SJCRH30 (cell line): ENCODE results near the gene STX18. TPM values are rescaled to one million over a fixed set of nuclear protein-coding genes. Genes with fewer than 3 reads are reported as not detected.

Experiments used
- DNase-seq, 2 experiments: peaks; one replicate each; pipeline ENCODE4 v3.0.0-alpha.2; 2015 to 2020
- H3K27ac ChIP-seq: fragments of 250-450 bp; sonication (Bioruptor Pico); 2 replicates; pipeline ENCODE4 v1.5.1; 2020; ENCODE audit warnings: mild to moderate bottlenecking, moderate library complexity
- H3K27me3 ChIP-seq: fragments of 250-450 bp; sonication (Bioruptor Pico); 2 replicates; pipeline ENCODE4 v1.5.1; 2020; ENCODE audit warnings: mild to moderate bottlenecking, moderate library complexity
- H3K36me3 ChIP-seq: fragments of 250-450 bp; sonication (Bioruptor Pico); 2 replicates; pipeline ENCODE4 v1.5.1; 2020; ENCODE audit warnings: mild to moderate bottlenecking, moderate library complexity
- H3K4me1 ChIP-seq: fragments of 250-450 bp; sonication (Bioruptor Pico); 2 replicates; pipeline ENCODE4 v1.5.1; 2020; ENCODE audit warnings: mild to moderate bottlenecking, moderate library complexity
- H3K4me3 ChIP-seq: fragments of 250-450 bp; sonication (Bioruptor Pico); 2 replicates; pipeline ENCODE4 v1.5.1; 2020; ENCODE audit warnings: mild to moderate bottlenecking, moderate library complexity
- H3K9me3 ChIP-seq: fragments of 250-450 bp; sonication (Bioruptor Pico); replicated peaks from 2 replicates; pipeline ENCODE4 v1.5.1; 2020; ENCODE audit warnings: mild to moderate bottlenecking, moderate library complexity
- total RNA-seq: library from RNA; depleted of rRNA; stranded (reverse); fragments of >200 nt; shearing (Covaris generic); gene quantifications from 2 replicates; pipeline ENCODE4 v1.2.3, GENCODE V29; 2014

STX18 gene
- total RNA-seq, 1 experiment from 2014 or later, result 29.3 TPM

DNA sequence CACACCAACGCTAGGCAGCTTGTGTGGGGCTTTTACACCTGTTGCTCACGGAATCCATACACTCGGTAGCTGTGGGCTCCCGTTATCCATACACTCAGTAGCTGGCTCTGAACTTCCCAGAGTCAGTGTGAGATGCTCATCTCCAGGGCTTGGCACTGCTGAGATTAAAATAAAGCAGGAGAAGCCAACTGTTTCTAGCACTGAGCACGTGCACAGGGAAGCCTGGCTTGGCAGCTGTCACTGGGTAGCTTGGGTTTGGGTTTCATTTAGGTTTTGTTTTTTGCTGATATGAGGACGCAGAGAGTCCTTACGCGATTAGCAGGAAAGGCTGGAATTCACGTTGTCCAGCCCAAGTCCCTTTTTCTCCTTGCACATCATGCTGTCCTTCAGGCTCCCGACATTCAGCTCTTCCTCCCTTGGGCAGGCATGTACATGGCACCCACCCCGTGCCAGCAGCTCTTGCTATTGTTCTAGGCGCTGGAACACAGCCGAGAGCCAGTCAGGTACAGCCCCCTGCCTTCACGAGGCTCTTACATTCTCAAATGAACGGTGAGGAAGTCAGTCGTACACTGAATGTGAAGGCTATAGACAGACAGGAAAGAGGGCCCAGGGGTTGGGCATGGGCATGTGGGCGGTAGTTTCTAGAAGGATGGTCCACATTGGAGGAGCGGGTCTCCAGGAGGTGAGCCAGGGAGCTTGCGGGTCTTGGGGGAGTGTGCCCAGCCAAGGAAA is 129.0 kb downstream of the STX18 start:
- Histone ChIP-seq H3K36me3 (no peaks in the 10 kb centered on the region), H3K27ac (no peak overlapping the region), H3K4me3 (no peak overlapping the region), H3K4me1 (no peaks in the 10 kb centered on the region), H3K27me3 (no peaks in the 10 kb centered on the region), H3K9me3 (no peaks in the 10 kb centered on the region)
- DNase-seq, result peak in 1 of 2 experiments; percentile 25

DNA sequence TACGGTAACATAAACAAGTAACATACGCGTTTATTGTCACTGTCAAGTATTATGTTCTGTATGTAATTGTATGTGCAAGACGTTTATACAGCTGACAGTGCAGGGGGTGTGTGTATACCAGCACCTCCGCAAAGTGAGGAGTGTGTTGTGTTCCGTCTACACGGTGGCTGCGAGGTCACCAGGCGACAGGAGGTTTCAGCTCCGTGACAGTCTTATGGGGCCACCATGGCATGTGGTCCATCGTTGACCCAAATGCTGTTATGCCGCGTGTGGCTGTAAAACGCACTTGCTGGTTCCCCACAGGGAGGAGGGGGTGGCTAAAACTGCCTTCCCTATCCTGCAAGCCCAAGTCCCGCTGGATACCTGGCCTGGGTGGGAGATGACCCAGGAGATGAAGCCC is 129.9 kb downstream of the STX18 start:
- no peaks in the 10 kb centered on the region for H3K9me3 ChIP-seq
- no peaks in the 10 kb centered on the region for H3K27me3 ChIP-seq
- no peak overlapping the region for H3K4me3 ChIP-seq
- H3K4me1 ChIP-seq, result no peaks in the 10 kb centered on the region
- H3K36me3 ChIP-seq, result no peaks in the 10 kb centered on the region
- no peak overlapping the region for H3K27ac ChIP-seq
- DNase-seq, result no peak

DNA sequence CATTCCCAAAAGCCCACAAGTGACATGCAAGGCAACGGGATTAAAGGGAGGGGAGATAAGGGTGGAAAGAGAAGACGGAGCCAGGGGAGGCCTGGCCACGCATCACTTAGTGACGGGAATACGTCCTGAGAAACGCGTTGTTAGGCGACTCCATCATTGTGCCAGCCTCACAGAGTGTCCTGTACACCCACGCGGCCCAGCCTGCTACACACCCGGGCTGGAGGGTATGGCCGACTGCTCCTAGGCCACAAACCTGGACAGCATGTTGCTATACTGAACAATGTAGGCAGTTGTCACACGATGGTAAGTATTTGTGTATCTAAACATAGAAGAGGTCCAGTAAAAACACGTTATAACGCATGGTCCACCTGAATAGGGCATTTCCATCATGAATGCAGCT is 131.6 kb downstream of the STX18 start:
- Histone ChIP-seq H3K9me3 (no peaks in the 10 kb centered on the region), H3K27me3 (no peaks in the 10 kb centered on the region), H3K36me3 (no peaks in the 10 kb centered on the region), H3K4me1 (no peaks in the 10 kb centered on the region), H3K27ac (no peak overlapping the region), H3K4me3 (no peak overlapping the region)
- DNase-seq, result no peak

DNA sequence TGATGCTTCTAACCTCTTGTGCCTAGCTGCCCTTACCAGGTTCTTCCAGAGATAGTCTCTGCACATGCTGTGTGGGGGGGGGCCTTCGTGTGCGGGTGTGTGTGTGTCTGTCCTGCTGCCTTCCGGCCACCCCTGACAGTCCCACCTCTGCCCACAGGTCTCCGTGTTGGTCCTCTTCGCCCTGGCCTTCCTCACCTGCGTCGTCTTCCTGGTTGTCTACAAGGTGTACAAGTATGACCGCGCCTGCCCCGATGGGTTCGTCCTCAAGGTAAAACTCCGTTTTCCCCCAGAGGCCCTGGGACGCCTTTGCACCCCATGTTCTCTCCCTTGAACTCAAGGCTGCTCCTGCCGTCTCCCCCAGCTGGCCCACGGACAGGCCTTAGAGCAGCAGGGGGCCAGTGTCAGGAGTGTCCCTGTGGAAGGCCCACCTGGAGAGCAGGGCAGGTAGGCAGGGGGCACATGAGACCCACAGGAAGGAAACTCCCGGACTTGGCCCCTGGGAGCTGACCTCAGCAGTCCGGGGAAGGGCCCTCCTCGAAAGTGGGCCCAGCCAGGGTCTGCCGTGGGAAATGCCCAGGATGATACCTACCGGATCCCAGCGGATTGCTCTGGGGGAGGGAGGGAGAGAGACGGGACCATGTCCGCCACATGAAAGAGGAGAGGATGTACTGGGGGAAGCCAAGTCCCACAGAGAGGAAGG is 132.3 kb downstream of the STX18 start:
- no peak for DNase-seq
- H3K27me3 ChIP-seq, result no peaks in the 10 kb centered on the region
- H3K36me3 ChIP-seq, result no peaks in the 10 kb centered on the region
- H3K27ac ChIP-seq, result no peak overlapping the region
- H3K4me1 ChIP-seq, result no peaks in the 10 kb centered on the region
- H3K9me3 ChIP-seq, result no peaks in the 10 kb centered on the region
- H3K4me3 ChIP-seq, result no peak overlapping the region

DNA sequence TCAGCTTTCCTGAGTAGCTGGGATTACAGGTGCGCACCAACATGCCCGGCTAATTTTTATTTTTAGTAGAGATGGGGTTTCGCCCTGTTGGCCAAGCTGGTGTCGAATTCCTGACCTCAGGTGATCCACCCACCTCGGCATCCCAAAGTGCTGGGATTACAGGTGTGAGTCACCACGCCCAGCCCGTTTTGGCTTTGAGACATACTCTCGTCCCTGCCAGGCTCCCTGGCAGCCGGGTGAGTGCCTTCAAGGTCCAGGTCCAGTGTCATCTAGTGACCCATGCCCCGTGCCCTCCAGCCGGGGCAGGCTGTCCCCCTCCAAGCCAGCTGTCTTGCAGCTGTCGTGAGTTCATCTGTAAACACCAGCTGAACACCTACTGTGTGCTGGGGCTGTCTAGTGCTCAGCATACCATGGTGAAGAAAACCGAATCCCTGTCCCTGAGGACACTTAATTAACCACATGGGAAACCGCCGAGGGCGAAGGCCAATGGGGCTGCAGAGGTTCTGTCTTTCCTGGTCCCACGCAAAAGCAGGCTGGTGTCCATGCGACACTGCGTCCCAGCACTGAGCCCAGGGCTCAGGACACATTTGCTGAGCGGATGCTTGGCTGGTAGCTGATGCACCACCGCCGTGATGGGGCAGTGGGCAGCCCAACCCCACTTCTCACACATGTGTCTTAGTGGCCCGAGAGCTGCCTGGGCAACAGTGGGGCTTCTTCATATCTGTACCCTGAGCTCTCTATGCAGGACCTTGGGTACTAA is 133.1 kb downstream of the STX18 start:
- no peaks in the 10 kb centered on the region for H3K9me3 ChIP-seq
- no peaks in the 10 kb centered on the region for H3K4me1 ChIP-seq
- no peak overlapping the region for H3K27ac ChIP-seq
- no peaks in the 10 kb centered on the region for H3K36me3 ChIP-seq
- DNase-seq, result no peak
- no peak overlapping the region for H3K4me3 ChIP-seq
- H3K27me3 ChIP-seq, result no peaks in the 10 kb centered on the region

DNA sequence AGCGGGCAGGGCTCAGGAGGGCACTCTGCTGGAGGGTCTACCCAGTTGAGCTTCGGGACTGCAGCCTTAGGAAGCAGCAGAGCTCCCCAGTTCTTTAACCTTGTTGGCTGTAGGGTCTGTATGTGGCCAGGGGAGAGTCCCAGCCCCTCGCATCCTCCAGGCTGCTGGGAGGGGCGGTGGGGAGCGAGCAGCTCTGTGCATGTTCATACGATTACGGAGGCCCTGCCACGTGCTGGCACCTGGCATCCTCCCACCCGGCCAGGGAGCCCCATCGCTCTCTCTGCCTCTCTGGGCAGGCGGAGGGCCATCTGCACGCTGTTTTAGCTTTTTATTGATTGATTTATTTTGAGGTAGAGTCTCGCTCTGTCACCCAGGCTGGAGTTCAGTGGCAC is 133.7 kb downstream of the STX18 start:
- Histone ChIP-seq H3K4me3 (no peak overlapping the region), H3K36me3 (no peaks in the 10 kb centered on the region), H3K27me3 (no peaks in the 10 kb centered on the region), H3K9me3 (no peaks in the 10 kb centered on the region), H3K4me1 (no peaks in the 10 kb centered on the region), H3K27ac (no peak overlapping the region)
- DNase-seq, result no peak

DNA sequence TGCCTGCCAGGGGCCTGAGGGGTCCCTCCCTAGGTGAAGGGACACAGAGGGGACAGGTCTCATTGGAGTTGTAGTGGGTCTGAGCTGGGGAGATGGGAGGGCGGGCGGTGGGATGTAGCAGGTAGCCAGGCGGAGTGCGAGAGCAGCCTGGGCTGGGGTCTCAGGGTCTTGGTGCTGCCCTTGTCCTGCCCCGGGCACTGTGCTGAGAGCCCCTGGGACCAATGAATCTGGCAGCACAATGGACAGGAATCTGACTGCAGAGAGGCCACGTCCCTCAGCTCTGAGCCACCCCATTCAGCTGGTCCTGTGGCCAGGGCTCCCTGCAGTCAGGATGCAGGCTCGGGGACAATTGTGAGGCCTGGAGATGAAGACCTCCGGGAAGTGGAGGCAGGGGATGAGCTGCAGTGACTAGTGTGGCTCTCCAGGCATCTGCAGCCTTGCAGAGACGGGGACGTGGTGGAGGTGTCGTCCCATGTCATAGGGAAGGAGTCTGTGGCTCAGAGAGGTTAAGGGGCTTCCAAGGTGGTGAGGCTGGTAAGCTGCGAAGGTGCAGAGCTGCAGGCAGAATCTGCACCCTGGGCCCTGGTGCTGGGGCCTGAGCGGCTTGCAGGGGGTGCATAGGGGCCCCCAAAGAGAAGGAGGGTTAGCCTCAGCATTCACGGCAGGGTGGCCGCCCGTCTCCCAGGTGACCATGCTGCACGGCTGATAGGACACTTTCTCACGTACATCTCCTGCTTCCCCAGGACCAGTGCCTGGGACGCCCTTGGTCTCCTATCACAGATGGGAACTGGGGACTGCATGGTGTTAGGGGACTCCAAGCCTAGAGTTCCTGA is 134.3 kb downstream of the STX18 start:
- H3K4me3 ChIP-seq, result no peak overlapping the region
- H3K27ac ChIP-seq, result no peak overlapping the region
- no peaks in the 10 kb centered on the region for H3K4me1 ChIP-seq
- no peaks in the 10 kb centered on the region for H3K9me3 ChIP-seq
- no peak for DNase-seq
- no peaks in the 10 kb centered on the region for H3K36me3 ChIP-seq
- no peaks in the 10 kb centered on the region for H3K27me3 ChIP-seq

DNA sequence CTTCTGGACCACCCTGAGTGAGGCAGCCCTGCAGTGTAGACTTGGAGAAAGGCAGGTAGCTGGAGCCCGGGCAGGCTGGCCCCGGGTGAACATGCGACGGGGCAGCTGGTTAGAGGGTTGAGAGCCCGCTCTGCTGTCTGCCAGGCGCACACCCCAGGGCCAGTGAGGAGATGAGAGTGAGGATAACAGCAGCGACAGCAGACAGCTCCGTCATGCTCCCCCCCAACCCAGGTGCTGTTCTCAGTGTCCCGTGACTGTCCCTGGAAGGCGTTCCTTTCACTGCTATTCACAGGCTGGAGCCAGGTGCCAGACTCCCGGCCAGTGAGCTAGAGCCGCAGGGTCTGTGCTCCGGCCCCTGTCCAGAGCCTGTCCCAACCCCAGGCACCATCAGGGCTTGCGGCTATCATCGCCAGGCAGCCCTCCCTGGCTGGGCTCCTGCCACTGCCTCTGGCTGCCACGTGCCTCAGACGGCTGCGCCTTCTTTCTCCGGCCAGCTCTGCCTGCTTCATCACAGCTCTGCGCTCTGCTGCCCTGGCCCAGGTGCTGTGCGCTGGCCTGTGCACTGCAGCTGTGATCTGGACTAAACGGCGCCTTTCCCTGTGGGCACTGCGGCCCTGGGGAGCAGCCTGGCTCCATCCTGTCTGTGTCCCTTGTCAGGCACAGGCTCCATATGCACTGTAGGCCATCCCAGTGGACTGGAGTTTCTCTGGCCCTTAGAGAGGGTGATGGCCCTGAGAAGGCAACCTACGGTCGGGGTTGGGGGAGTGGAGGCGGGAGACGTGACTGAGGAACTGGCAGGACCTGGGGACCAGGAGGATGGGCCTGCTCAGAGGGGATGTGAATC is 135.2 kb downstream of the STX18 start:
- no peaks in the 10 kb centered on the region for H3K36me3 ChIP-seq
- H3K9me3 ChIP-seq, result no peaks in the 10 kb centered on the region
- H3K4me3 ChIP-seq, result no peak overlapping the region
- no peak for DNase-seq
- H3K27ac ChIP-seq, result no peak overlapping the region
- no peaks in the 10 kb centered on the region for H3K27me3 ChIP-seq
- H3K4me1 ChIP-seq, result no peaks in the 10 kb centered on the region

DNA sequence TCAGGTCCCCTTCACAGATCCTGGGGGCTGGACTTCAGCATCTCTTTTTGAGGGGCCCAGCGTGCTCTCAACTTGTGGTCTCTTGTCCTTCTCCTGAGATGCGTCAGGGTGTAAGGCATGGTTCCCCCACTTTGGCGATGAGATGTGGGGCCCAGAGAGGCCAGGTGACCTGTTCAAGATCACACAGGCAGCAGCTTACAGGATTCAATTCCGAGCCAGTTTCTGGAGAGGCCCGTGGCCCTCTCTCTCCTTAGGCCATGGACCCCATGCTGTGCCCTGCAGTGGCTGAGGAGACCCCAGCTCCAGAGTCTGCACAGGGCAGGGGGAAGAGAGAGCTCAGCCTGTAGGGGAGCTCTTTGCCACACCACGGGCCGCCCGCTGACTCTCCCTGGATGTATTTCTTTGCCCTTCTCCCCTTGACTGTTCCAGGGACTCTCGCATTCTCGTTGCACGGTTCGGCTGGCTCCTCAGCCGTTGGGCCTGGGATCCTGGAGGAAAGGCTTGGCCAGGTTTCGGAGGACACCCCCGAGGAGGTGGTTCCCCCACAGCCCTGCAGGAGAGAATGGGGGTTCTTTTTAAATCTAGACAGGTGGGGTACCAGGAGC is 136.4 kb downstream of the STX18 start:
- Histone ChIP-seq H3K4me3 (no peak overlapping the region), H3K9me3 (no peaks in the 10 kb centered on the region), H3K27me3 (no peaks in the 10 kb centered on the region), H3K4me1 (peaks cover 7% of the 10 kb centered on the region), H3K27ac (no peak overlapping the region), H3K36me3 (no peaks in the 10 kb centered on the region)
- no peak for DNase-seq

DNA sequence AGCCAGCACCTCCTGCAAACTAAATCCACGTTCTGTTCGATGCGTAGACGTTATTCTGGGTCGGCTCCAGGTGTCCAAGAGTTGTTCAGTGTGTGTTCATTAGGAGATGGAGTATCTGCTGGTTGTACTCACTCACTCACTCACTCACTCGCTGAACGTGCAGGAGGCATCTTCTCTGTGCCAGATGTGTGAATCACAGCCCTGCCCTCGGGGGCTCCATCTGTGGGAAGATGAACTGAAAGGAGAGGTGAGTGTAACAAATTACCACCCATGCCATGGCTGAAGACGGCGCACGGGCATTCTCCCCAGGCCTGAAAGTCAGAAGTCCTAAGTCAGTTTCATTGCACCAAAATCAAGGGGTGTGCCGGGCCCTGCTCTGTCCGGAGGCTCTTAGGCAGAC is 138.9 kb downstream of the STX18 start:
- Histone ChIP-seq H3K27ac (no peak overlapping the region), H3K36me3 (no peaks in the 10 kb centered on the region), H3K4me3 (no peak overlapping the region), H3K9me3 (no peaks in the 10 kb centered on the region), H3K27me3 (no peaks in the 10 kb centered on the region), H3K4me1 (peaks cover 7% of the 10 kb centered on the region)
- DNase-seq, result no peak

DNA sequence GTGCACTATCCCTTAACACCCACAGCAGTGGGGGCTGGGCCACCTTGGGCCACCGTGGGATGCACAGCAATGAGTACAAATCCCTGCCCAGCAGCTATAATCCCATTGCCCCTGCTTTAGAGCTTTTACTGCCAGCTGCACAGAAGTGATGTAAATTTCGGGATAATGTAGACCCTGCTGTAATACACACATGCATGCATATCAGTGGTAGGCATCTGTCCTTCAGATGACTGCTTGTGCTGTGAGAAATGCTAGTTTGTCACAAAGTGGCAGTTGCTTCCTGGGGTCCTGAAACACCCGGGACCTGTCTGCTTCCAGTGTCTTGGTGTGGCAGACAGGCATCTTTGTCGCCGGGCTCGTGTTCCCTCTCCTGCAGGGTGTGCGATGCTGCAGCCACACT is 140.8 kb downstream of the STX18 start:
- H3K36me3 ChIP-seq, result no peaks in the 10 kb centered on the region
- no peaks in the 10 kb centered on the region for H3K27me3 ChIP-seq
- H3K9me3 ChIP-seq, result no peaks in the 10 kb centered on the region
- H3K4me3 ChIP-seq, result no peak overlapping the region
- DNase-seq, result peak; percentile 32 to 44
- peaks cover 21% of the 10 kb centered on the region for H3K4me1 ChIP-seq
- no peak overlapping the region for H3K27ac ChIP-seq

DNA sequence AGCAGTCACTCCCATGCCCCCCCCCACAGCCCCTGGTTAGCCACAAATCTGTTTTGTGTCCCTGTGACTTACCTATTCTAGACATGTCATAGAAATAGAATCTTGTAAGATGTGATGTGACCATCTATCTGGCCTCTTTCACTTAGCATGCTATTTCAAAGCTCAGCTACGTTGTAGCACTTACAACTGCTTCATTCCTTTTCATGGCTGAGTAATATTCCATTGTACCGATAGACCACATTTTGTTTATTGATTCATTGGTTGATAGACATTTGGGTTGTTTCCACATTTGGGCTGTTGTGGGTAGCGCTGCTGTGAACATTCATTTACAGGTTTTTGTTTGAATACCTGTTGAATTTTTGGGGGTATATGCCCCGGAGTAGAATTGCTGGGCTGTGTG is 143.4 kb downstream of the STX18 start:
- Histone ChIP-seq H3K4me3 (no peak overlapping the region), H3K27me3 (no peaks in the 10 kb centered on the region)

DNA sequence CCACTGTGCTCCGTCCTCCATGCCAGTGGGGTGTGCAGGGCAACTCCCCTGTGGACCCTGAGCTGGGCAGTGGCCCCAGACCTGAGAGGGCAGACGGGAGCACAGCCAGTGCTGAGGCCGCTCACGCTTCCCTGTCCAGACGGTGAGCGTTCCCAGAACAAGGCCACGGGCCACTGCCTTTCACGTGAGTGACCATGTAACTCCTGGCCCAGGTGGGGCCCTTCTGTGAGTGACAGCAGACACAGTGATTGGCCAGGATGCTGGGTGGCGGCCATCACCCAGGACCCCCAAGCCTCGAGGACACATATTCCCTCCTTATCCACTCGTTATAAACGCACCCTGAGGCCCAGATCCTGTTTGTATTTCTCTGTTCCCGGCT is 144.4 kb downstream of the STX18 start:
- H3K36me3 ChIP-seq, result no peaks in the 10 kb centered on the region
- no peaks in the 10 kb centered on the region for H3K9me3 ChIP-seq
- H3K4me1 ChIP-seq, result peaks cover 29% of the 10 kb centered on the region
- no peak overlapping the region for H3K4me3 ChIP-seq
- DNase-seq, result no peak
- no peak overlapping the region for H3K27ac ChIP-seq
- H3K27me3 ChIP-seq, result no peaks in the 10 kb centered on the region

More for the DNA sequence above, 143.4 kb downstream of the STX18 start:
- no peak for DNase-seq
- no peaks in the 10 kb centered on the region for H3K9me3 ChIP-seq
- no peaks in the 10 kb centered on the region for H3K36me3 ChIP-seq
- no peak overlapping the region for H3K27ac ChIP-seq
- H3K4me1 ChIP-seq, result peaks cover 29% of the 10 kb centered on the region
